Type B pancreatic cell (in vitro differentiated cells): ENCODE results near the gene CBLN2. TPM values are rescaled to one million over a fixed set of nuclear protein-coding genes. Genes with fewer than 3 reads are reported as not detected.

Experiments
- DNase-seq: peaks from one replicate; pipeline ENCODE4 v3.0.0; 2021; ENCODE audit warnings: mixed read lengths; ENCODE audit not compliant: unreplicated experiment; ENCODE audit errors: extremely low spot score
- H3K27ac Mint-ChIP-seq: 2 replicates; pipeline ENCODE4 v1.8.0; 2021; ENCODE audit warnings: mild to moderate bottlenecking, mixed read lengths
- H3K27me3 Mint-ChIP-seq: 2 replicates; pipeline ENCODE4 v1.8.0; 2021; ENCODE audit warnings: mixed read lengths
- H3K36me3 Mint-ChIP-seq: 2 replicates; pipeline ENCODE4 v1.8.0; 2021; ENCODE audit warnings: mixed read lengths
- H3K4me1 Mint-ChIP-seq: one replicate; pipeline ENCODE4 v1.8.0; 2021; ENCODE audit warnings: mixed read lengths; ENCODE audit not compliant: unreplicated experiment
- H3K4me3 Mint-ChIP-seq: 2 replicates; pipeline ENCODE4 v1.8.0; 2021; ENCODE audit warnings: mild to moderate bottlenecking, mixed read lengths
- H3K9me3 Mint-ChIP-seq: 2 replicates; pipeline ENCODE4 v1.8.0; 2021; ENCODE audit warnings: mixed read lengths
- CTCF ChIP-seq: fragments of 200-600 bp; sonication (generic); conservative IDR thresholded peaks from 2 replicates; pipeline ENCODE4 v1.5.0; 2021; ENCODE audit warnings: antibody characterized with exemption, mild to moderate bottlenecking
- total RNA-seq: library from RNA; stranded (reverse); gene quantifications from 2 replicates; pipeline ENCODE4 v1.2.1, GENCODE V29; 2021; ENCODE audit warnings: low replicate concordance

The CBLN2 gene
- total RNA-seq, 1 donor from 2014 or later, result 4.7 TPM

DNA sequence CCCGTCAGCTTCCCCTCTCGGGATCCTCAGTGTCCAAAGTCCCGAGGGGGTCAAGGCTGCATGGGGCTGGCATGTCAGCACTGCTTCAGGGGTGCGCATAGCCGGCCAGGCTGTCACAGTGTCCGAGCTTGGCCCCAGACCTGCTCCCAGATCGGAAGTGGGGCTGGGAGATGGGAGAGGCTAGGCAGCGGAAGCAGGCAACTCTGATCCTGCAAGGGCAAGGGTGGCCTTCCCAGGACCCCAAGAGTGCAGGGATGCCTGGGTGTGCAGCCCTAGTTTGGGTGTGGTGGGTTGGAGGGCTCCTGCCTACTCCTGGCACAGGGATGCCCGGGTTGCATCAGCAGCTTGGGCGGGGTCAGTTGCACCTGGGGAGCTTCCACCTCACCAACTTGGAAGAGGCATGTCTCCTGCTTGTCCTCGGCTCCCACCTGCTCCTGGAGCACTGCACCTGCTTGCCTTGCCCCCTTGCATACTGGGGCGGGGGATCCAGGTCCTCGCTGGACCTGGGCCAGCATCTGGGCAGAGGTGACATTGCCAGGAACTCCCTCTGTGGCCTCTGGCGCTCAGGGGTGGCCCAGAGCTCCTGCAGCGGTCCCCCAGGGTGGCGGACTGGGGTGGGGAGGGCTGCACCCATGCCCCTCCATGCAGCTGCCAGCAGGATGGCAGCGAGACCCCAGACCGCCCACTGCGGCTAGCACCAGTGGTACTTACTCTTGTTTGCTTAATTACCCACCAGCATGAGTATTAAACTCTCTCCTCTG is 41.3 kb downstream of the CBLN2 start:
- no peaks in the 10 kb centered on the region for H3K36me3 Mint-ChIP-seq
- H3K27me3 Mint-ChIP-seq, result peaks cover 3% of the 10 kb centered on the region
- DNase-seq, result no peak
- no peak overlapping the region for H3K4me3 Mint-ChIP-seq
- no peak for TF ChIP-seq CTCF
- no peak overlapping the region for H3K27ac Mint-ChIP-seq
- H3K4me1 Mint-ChIP-seq, result no peaks in the 10 kb centered on the region
- H3K9me3 Mint-ChIP-seq, result no peaks in the 10 kb centered on the region

DNA sequence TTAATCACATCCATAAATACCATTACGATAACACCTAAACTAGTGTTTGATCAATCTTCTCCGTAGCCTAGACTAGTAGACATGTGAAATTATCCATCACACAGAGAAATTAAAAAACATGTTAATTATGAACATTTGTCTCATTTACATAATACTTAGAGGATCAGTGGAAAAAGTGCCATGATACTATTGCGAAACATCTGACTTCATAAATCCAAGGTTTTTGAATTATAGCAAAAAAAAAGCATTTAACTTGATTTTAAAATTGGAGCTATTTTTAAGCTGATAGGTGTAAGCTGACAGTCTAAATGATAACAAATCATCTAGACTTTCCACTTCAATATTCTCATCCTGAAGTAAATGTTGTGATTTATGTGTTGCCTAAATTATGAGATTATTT is 51.6 kb downstream of the CBLN2 start:
- Mint-ChIP-seq H3K4me1 (no peaks in the 10 kb centered on the region), H3K9me3 (no peaks in the 10 kb centered on the region), H3K27ac (no peak overlapping the region), H3K4me3 (no peak overlapping the region), H3K36me3 (no peaks in the 10 kb centered on the region), H3K27me3 (no peaks in the 10 kb centered on the region)
- TF ChIP-seq CTCF, result no peak
- DNase-seq, result no peak
